Panc1 (cell line): ENCODE measurements around the gene HTRA2.

ENCODE experiments used
- CTCF ChIP-seq: fragments of 450-650 bp; IDR thresholded peaks from 2 replicates; pipeline ENCODE4 v1.5.1; 2017; ENCODE audit warnings: mild to moderate bottlenecking
- REST ChIP-seq, 2 experiments: IDR thresholded peaks; 2 replicates each; pipeline ENCODE4 v1.6.1; 2011 to 2012; ENCODE audit warnings: low read depth in 2 of 2, control low read depth in 1 of 2, low read length in 1 of 2, mild to moderate bottlenecking in 1 of 2, moderate library complexity in 1 of 2; ENCODE audit not compliant: insufficient read depth in 1 of 2

GRCh38 chr2:74502147-74502719, 27.5 kb upstream of the HTRA2 start:
- TF ChIP-seq REST (IDR thresholded peaks at IDR 0.05; ENCODE audit: insufficient read depth in 1 of 2, low read depth in 2 of 2, low read length in 1 of 2): 0 out of 4 replicates have a peak, but pooled peaks of 1 of the 2 experiments have one; percentile 25
- TF ChIP-seq CTCF: no peak
